ENCODE data around the gene AKAP13.
A peak's percentile ranks its signal among the peaks of the same experiment; 100 is the strongest.

Gene AKAP13

GRCh38 chr15:85451099-85451700 lies 70.8 kb downstream of the AKAP13 start:
- no peak for DNase-seq

- DNase-seq, result no peak
These were observed 72.0 kb downstream of the AKAP13 start for GRCh38 chr15:85452436-85452835.

GRCh38 chr15:85453144-85453872 lies 72.9 kb downstream of the AKAP13 start:
- DNase-seq, result no peak

GRCh38 chr15:85454403-85454802 lies 74.0 kb downstream of the AKAP13 start:
- no peak for DNase-seq

- DNase-seq, result no peak
These were observed 75.5 kb downstream of the AKAP13 start for GRCh38 chr15:85455891-85456290.

GRCh38 chr15:85456798-85457197 lies 76.4 kb downstream of the AKAP13 start:
- DNase-seq, result no peak

GRCh38 chr15:85457392-85457968 lies 77.1 kb downstream of the AKAP13 start:
- no peak for DNase-seq

- DNase-seq, result no peak
These were observed 78.4 kb downstream of the AKAP13 start for GRCh38 chr15:85458764-85459163.

- no peak for DNase-seq
These were observed 81.6 kb downstream of the AKAP13 start for GRCh38 chr15:85462029-85462428.

- no peak for DNase-seq
These were observed 83.0 kb downstream of the AKAP13 start for GRCh38 chr15:85463276-85463892.

GRCh38 chr15:85463976-85464375 lies 83.6 kb downstream of the AKAP13 start:
- DNase-seq, result no peak

GRCh38 chr15:85464471-85464870 lies 84.1 kb downstream of the AKAP13 start:
- no peak for DNase-seq

GRCh38 chr15:85470563-85471271 lies 90.3 kb downstream of the AKAP13 start:
- no peak for DNase-seq

- no peak for DNase-seq
These were observed 91.9 kb downstream of the AKAP13 start for GRCh38 chr15:85472349-85472748.

- peak; percentile 75 for DNase-seq
These were observed 93.1 kb downstream of the AKAP13 start for GRCh38 chr15:85473455-85473854.

GRCh38 chr15:85474700-85475316 lies 94.4 kb downstream of the AKAP13 start:
- peak; percentile 19 for DNase-seq

- no peak for DNase-seq
These were observed 94.9 kb downstream of the AKAP13 start for GRCh38 chr15:85475317-85475701.

GRCh38 chr15:85475711-85476110 lies 95.3 kb downstream of the AKAP13 start:
- DNase-seq, result no peak

- no peak for DNase-seq
These were observed 96.7 kb downstream of the AKAP13 start for GRCh38 chr15:85477061-85477460.

- DNase-seq, result peak; percentile 67
These were observed 97.3 kb downstream of the AKAP13 start for GRCh38 chr15:85477730-85478129.

- peak; percentile 84 for DNase-seq
These were observed 98.8 kb downstream of the AKAP13 start for GRCh38 chr15:85479071-85479647.

- DNase-seq, result no peak
These were observed 100.5 kb downstream of the AKAP13 start for GRCh38 chr15:85480923-85481322.

Measured in fibroblast of skin of right biceps (primary cell).